ENCODE results near the gene SLC47A2.

SLC47A2 gene

GRCh38 chr17:19642373-19642893 lies 74.0 kb downstream of the SLC47A2 start:
- DNase-seq = no peak

GRCh38 chr17:19641687-19642372 lies 74.6 kb downstream of the SLC47A2 start:
- no peak for DNase-seq

DNA sequence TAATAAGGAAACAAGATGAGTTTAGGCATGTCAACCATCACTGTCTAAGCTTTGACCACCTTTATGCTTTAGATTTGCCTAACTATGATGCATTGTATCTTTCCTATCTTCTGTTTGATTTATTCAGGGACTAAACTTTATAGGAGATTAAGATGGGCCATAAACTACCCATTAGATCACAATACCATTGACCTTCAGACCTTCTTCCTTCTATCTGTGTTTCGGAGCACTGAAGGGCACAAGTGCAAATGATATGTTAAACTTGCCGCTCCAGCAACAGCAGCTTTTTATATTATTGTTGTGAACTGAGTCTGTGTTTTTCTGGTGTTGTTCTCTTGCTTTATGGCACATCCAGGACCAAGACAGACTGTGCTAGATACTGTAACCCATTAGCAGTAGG lies 84.5 kb downstream of the SLC47A2 start:
- DNase-seq = no peak

- no peak for DNase-seq
These were observed 85.7 kb downstream of the SLC47A2 start for GRCh38 chr17:19630661-19631060.

GRCh38 chr17:19630035-19630434 lies 86.3 kb downstream of the SLC47A2 start:
- DNase-seq = no peak

DNA sequence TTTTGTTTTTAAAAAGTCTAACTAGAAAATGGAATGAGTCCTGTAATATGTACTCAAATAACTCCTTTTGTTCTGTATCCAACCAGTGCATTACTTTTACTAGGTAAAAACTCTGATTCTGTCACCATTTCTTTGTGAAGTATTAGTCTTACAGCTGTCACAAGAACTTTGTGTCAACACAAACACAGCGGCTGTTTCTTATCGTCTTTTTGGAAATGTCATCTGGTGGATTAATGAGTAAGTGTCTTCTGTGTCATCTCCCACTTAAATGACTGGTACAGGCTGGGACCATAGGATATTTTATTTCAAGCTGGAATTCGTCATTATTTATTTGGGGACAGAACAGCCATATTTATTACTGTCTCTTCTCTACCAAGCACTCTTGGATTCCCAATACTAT lies 86.9 kb downstream of the SLC47A2 start:
- DNase-seq = no peak

All from CD4-positive, alpha-beta T cell treated with Interleukin-12 subunit alpha and Interleukin-12 subunit beta, for 1 hour (primary cell).